ENCODE measurements around the gene TMEM88. TPM values are rescaled to one million over a fixed set of nuclear protein-coding genes. Genes with fewer than 3 reads are reported as not detected.

The TMEM88 gene
- total and polyA plus RNA-seq, 8 donors = 2.1 to 28.5 (median 2.9) TPM

- Histone ChIP-seq H3K27me3 (no peaks in the 10 kb centered on the region), H3K4me3 (no peak overlapping the region), H3K4me1 (peaks cover 0 to 8% (median 3%) of the 10 kb centered on the region in 3 donors), H3K36me3 (no peaks in the 10 kb centered on the region), H3K27ac (no peak overlapping the region), H3K9me3 (no peaks in the 10 kb centered on the region)
- TF ChIP-seq CTCF (IDR thresholded peaks at IDR 0.05) = no peak
- WGBS, 2 donors = 77 to 82% methylated on average over 9 of the region's 9 CpGs
- FAIRE-seq = no peak
- ATAC-seq = no peak
- intact Hi-C loops (cut with DNase I) = no loop called here
- DNase-seq = no peak
These were observed 30.6 kb upstream of the TMEM88 start for GRCh38 chr17:7824021-7824924.

GRCh38 chr17:7825206-7825990 lies 29.5 kb upstream of the TMEM88 start:
- no peak for DNase-seq
- WGBS, 2 donors = 26% methylated on average over 12 of the region's 12 CpGs
- Histone ChIP-seq H3K9me3 (no peaks in the 10 kb centered on the region), H3K4me3 (no peak overlapping the region), H3K27me3 (no peaks in the 10 kb centered on the region), H3K36me3 (no peaks in the 10 kb centered on the region), H3K4me1 (peaks cover 0 to 8% (median 3%) of the 10 kb centered on the region in 3 donors), H3K27ac (no peak overlapping the region)
- no peak for TF ChIP-seq CTCF (IDR thresholded peaks at IDR 0.05)
- intact Hi-C loops (cut with DNase I) = no loop called here
- FAIRE-seq = no peak
- ATAC-seq = peak in 3 of 4 donors; percentile 24 to 48 (median 33)

- Histone ChIP-seq H3K27ac (no peak overlapping the region), H3K4me3 (no peak overlapping the region), H3K4me1 (peaks cover 3 to 4% (median 3%) of the 10 kb centered on the region in 3 donors), H3K27me3 (no peaks in the 10 kb centered on the region), H3K36me3 (no peaks in the 10 kb centered on the region), H3K9me3 (no peaks in the 10 kb centered on the region)
- FAIRE-seq (no peak), DNase-seq (no peak), ATAC-seq (no peak)
- intact Hi-C loops (cut with DNase I) = no loop called here
- whole genome bisulfite sequencing, 2 donors = 73 to 79% methylated on average over 8 of the region's 8 CpGs
- TF ChIP-seq CTCF (IDR thresholded peaks at IDR 0.05) = no peak
These were observed 24.2 kb upstream of the TMEM88 start for GRCh38 chr17:7830616-7831015.

GRCh38 chr17:7831233-7831632 lies 23.6 kb upstream of the TMEM88 start:
- no peak overlapping the region for H3K27ac ChIP-seq
- DNase-seq (no peak), FAIRE-seq (no peak), ATAC-seq (no peak)
- TF ChIP-seq CTCF (IDR thresholded peaks at IDR 0.05) = no peak
- no peaks in the 10 kb centered on the region for H3K27me3 ChIP-seq
- H3K36me3 ChIP-seq = no peaks in the 10 kb centered on the region
- peaks cover 0 to 3% (median 0%) of the 10 kb centered on the region in 3 donors for H3K4me1 ChIP-seq
- H3K9me3 ChIP-seq = no peaks in the 10 kb centered on the region
- WGBS, 2 donors = 60 to 69% methylated on average over 7 of the region's 7 CpGs
- intact Hi-C loops (cut with DNase I) = no loop called here
- H3K4me3 ChIP-seq = no peak overlapping the region
